NCI-H2029 treated with DMSO at 0.1 percent for 48 hours (cell line): ENCODE results near the gene CXCL8.
A peak's percentile ranks its signal among the peaks of the same experiment; 100 is the strongest.

ENCODE experiments used
- DNase-seq: peaks from one replicate; lab custom pipeline; 2025; lab: John Stamatoyannopoulos, UW

The CXCL8 gene

GRCh38 chr4:73718375-73719373 is 21.7 kb upstream of the CXCL8 start:
- no peak for DNase-seq

GRCh38 chr4:73721435-73721834 is 18.9 kb upstream of the CXCL8 start:
- no peak for DNase-seq

GRCh38 chr4:73721909-73722308 is 18.5 kb upstream of the CXCL8 start:
- DNase-seq: no peak

GRCh38 chr4:73723023-73723422 is 17.3 kb upstream of the CXCL8 start:
- DNase-seq: no peak

- no peak for DNase-seq
Observed at GRCh38 chr4:73723928-73724327, 16.4 kb upstream of the CXCL8 start.

- DNase-seq: no peak
Observed at GRCh38 chr4:73725510-73725909, 14.9 kb upstream of the CXCL8 start.

- no peak for DNase-seq
Observed at GRCh38 chr4:73725985-73726384, 14.4 kb upstream of the CXCL8 start.

- no peak for DNase-seq
Observed at GRCh38 chr4:73727685-73728084, 12.7 kb upstream of the CXCL8 start.

GRCh38 chr4:73728091-73728741 is 12.2 kb upstream of the CXCL8 start:
- no peak for DNase-seq

GRCh38 chr4:73729534-73730165 is 10.7 kb upstream of the CXCL8 start:
- DNase-seq: peak; percentile 20

GRCh38 chr4:73730292-73730691 is 10.1 kb upstream of the CXCL8 start:
- no peak for DNase-seq

- no peak for DNase-seq
Observed at GRCh38 chr4:73730867-73731266, 9.5 kb upstream of the CXCL8 start.

- no peak for DNase-seq
Observed at GRCh38 chr4:73731968-73732610, 8.3 kb upstream of the CXCL8 start.

GRCh38 chr4:73732759-73733431 is 7.5 kb upstream of the CXCL8 start:
- no peak for DNase-seq

GRCh38 chr4:73734530-73735001 is 5.8 kb upstream of the CXCL8 start:
- no peak for DNase-seq

GRCh38 chr4:73735231-73735630 is 5.1 kb upstream of the CXCL8 start:
- DNase-seq: no peak

GRCh38 chr4:73741031-73741749 is 821 bp downstream of the CXCL8 start:
- DNase-seq: no peak

GRCh38 chr4:73741750-73742489 is 1.6 kb downstream of the CXCL8 start:
- no peak for DNase-seq

- DNase-seq: no peak
Observed at GRCh38 chr4:73742490-73743160, 2.3 kb downstream of the CXCL8 start.

- no peak for DNase-seq
Observed at GRCh38 chr4:73743281-73743680, 2.9 kb downstream of the CXCL8 start.
